NCI-H1436 treated with DMSO at 0.1 percent for 48 hours (cell line): ENCODE measurements around the gene APOBEC3C.
"Not testable (repeated sequence)": the region's sequence is repeated elsewhere in the genome, so short reads cannot be mapped to it uniquely, and the experiment has no call there.

ENCODE experiments used
- DNase-seq: peaks from one replicate; lab custom pipeline; 2025; lab: John Stamatoyannopoulos, UW

The APOBEC3C gene

GRCh38 chr22:38984224-38984623 is 29.8 kb upstream of the APOBEC3C start:
- no peak for DNase-seq

- not testable (repeated sequence) for DNase-seq
Observed at GRCh38 chr22:38984784-38985757, 29.0 kb upstream of the APOBEC3C start.

GRCh38 chr22:38986629-38987028 is 27.4 kb upstream of the APOBEC3C start:
- DNase-seq, result no peak

GRCh38 chr22:38987171-38987895 is 26.7 kb upstream of the APOBEC3C start:
- DNase-seq, result no peak

- no peak for DNase-seq
Observed at GRCh38 chr22:38989466-38989865, 24.6 kb upstream of the APOBEC3C start.

- peak; percentile 35 for DNase-seq
Observed at GRCh38 chr22:38992871-38993371, 21.1 kb upstream of the APOBEC3C start.

GRCh38 chr22:38996105-38996504 is 18.0 kb upstream of the APOBEC3C start:
- DNase-seq, result no peak

GRCh38 chr22:38997518-38997917 is 16.5 kb upstream of the APOBEC3C start:
- no peak for DNase-seq

- DNase-seq, result peak; percentile 8
Observed at GRCh38 chr22:39003165-39003638, 10.9 kb upstream of the APOBEC3C start.

GRCh38 chr22:39007177-39007576 is 6.9 kb upstream of the APOBEC3C start:
- DNase-seq, result no peak

- DNase-seq, result not testable (repeated sequence)
Observed at GRCh38 chr22:39008271-39008850, 5.7 kb upstream of the APOBEC3C start.

GRCh38 chr22:39010946-39011345 is 3.1 kb upstream of the APOBEC3C start:
- DNase-seq, result no peak

GRCh38 chr22:39012533-39013511 is 1.2 kb upstream of the APOBEC3C start:
- DNase-seq, result no peak

GRCh38 chr22:39013561-39013941 is 506 bp upstream of the APOBEC3C start:
- not testable (repeated sequence) for DNase-seq

GRCh38 chr22:39014723-39015121 is 665 bp downstream of the APOBEC3C start:
- not testable (repeated sequence) for DNase-seq

GRCh38 chr22:39016592-39016991 is 2.5 kb downstream of the APOBEC3C start:
- no peak for DNase-seq

- DNase-seq, result no peak
Observed at GRCh38 chr22:39017596-39018365, 3.7 kb downstream of the APOBEC3C start.

- not testable (repeated sequence) for DNase-seq
Observed at GRCh38 chr22:39020021-39020651, 6.1 kb downstream of the APOBEC3C start.

- DNase-seq, result no peak
Observed at GRCh38 chr22:39021552-39022250, 7.6 kb downstream of the APOBEC3C start.
